ENCODE measurements around the gene PTPRR. TPM values are rescaled to one million over a fixed set of nuclear protein-coding genes. Genes with fewer than 3 reads are reported as not detected.

PTPRR gene
- total and polyA plus RNA-seq, 2 of the 13 experiments (the other 11 are each of a cell fraction or from before 2014, with no cell fraction given) = not detected

GRCh38 chr12:70815971-70816391 is 104.6 kb downstream of the PTPRR start (continued):
- TF ChIP-seq ZNF160 (CRISPR knock-in tag; IDR thresholded peaks at IDR 0.05) = no peak
- TF ChIP-seq HNRNPL (IDR thresholded peaks at IDR 0.05; ENCODE audit: low read depth, low read length) = no peak
- no peak for TF ChIP-seq NFKBIZ (CRISPR knock-in tag; IDR thresholded peaks at IDR 0.05)
- no peak for TF ChIP-seq HDAC6 (IDR thresholded peaks at IDR 0.05; ENCODE audit: low read depth, low read length)
- no peak for TF ChIP-seq SMARCE1 (IDR thresholded peaks at IDR 0.05; ENCODE audit: borderline replicate concordance)
- no peak for TF ChIP-seq WIZ (CRISPR knock-in tag; IDR thresholded peaks at IDR 0.05)

- CTCF ChIA-PET (ENCODE audit: low intra/inter-chr PET ratio, low total read pairs) = no interaction called here
- no peak for FAIRE-seq
- TF ChIP-seq KDM2A (CRISPR knock-in tag; IDR thresholded peaks at IDR 0.05; ENCODE audit: borderline replicate concordance, low read depth) = no peak
- Histone ChIP-seq H3K9ac (ENCODE audit: insufficient read depth, low read depth, low read length) (no peak overlapping the region), H3K27ac (ENCODE audit: extremely low read length, insufficient read depth, low read length) (no peak overlapping the region), H3K4me3 (replicated peaks in 1 of 3; ENCODE audit: insufficient read depth in 1 of 3, low read depth in 2 of 3, low read length in 3 of 3) (no peak overlapping the region), H3K9me3 (ENCODE audit: low read length) (no peaks in the 10 kb centered on the region), H3K79me2 (ENCODE audit: insufficient read depth, low read length) (no peaks in the 10 kb centered on the region), H3K4me1 (ENCODE audit: insufficient read depth, low read length) (no peaks in the 10 kb centered on the region), H3K27me3 (ENCODE audit: control insufficient read depth in 1 of 2, insufficient read depth in 2 of 2, low read length in 2 of 2) (no peaks in the 10 kb centered on the region; a peak in 1 of 5 replicates), H4K20me1 (ENCODE audit: insufficient read depth, low read length) (no peaks in the 10 kb centered on the region), H3K36me3 (replicated peaks in 1 of 2; ENCODE audit: control insufficient read depth in 1 of 2, insufficient read depth in 2 of 2, low read length in 2 of 2) (no peaks in the 10 kb centered on the region), H3K4me2 (ENCODE audit: low read depth, low read length) (no peak overlapping the region), H2AFZ (ENCODE audit: low read length) (no peak overlapping the region)
- no TSS peak for BruUV-seq (replicated peaks)
- ATAC-seq = no peak
- DNase-seq (ENCODE audit: low spot score) = no peak
- in situ Hi-C loops (cut with HindIII; ENCODE audit: extremely low pct_ligation_motif_present, low pct_unique_long_range_greater_than_20kb) (no loop called here), intact Hi-C loops (cut with micrococcal nuclease; ENCODE audit: unreplicated experiment) (no loop called here)
- 13% methylated on average over 2 of the region's 2 CpGs for WGBS (ENCODE audit: low lambda C conversion rate)
- POLR2A ChIA-PET = no interaction called here
Observed at GRCh38 chr12:70815056-70815455, 105.5 kb downstream of the PTPRR start.

- H3K4me3 ChIP-seq (replicated peaks in 1 of 3; ENCODE audit: insufficient read depth in 1 of 3, low read depth in 2 of 3, low read length in 3 of 3) = no peak overlapping the region
- H3K9me3 ChIP-seq (ENCODE audit: low read length) = no peaks in the 10 kb centered on the region
- CTCF ChIA-PET (ENCODE audit: low intra/inter-chr PET ratio, low total read pairs) = no interaction called here
- H4K20me1 ChIP-seq (ENCODE audit: insufficient read depth, low read length) = no peaks in the 10 kb centered on the region
- POLR2A ChIA-PET = no interaction called here
- no peak overlapping the region for H2AFZ ChIP-seq (ENCODE audit: low read length)
- 20% methylated on average over 4 of the region's 4 CpGs for WGBS (ENCODE audit: low lambda C conversion rate)
- no peak overlapping the region for H3K27ac ChIP-seq (ENCODE audit: extremely low read length, insufficient read depth, low read length)
- no peak overlapping the region for H3K9ac ChIP-seq (ENCODE audit: insufficient read depth, low read depth, low read length)
- H3K36me3 ChIP-seq (replicated peaks in 1 of 2; ENCODE audit: control insufficient read depth in 1 of 2, insufficient read depth in 2 of 2, low read length in 2 of 2) = no peaks in the 10 kb centered on the region
- intact Hi-C loops (cut with micrococcal nuclease; ENCODE audit: unreplicated experiment) (no loop called here), in situ Hi-C loops (cut with HindIII; ENCODE audit: extremely low pct_ligation_motif_present, low pct_unique_long_range_greater_than_20kb) (no loop called here)
- BruUV-seq (replicated peaks) = no TSS peak
- H3K4me2 ChIP-seq (ENCODE audit: low read depth, low read length) = no peak overlapping the region
- DNase-seq (ENCODE audit: low spot score) = no peak
- no peaks in the 10 kb centered on the region for H3K79me2 ChIP-seq (ENCODE audit: insufficient read depth, low read length)
- FAIRE-seq = no peak
- ATAC-seq = no peak
- H3K27me3 ChIP-seq (ENCODE audit: control insufficient read depth in 1 of 2, insufficient read depth in 2 of 2, low read length in 2 of 2) = no peaks in the 10 kb centered on the region; a peak in 1 of 5 replicates
- no peaks in the 10 kb centered on the region for H3K4me1 ChIP-seq (ENCODE audit: insufficient read depth, low read length)
- TF ChIP-seq HNRNPK (IDR thresholded peaks at IDR 0.05; ENCODE audit: low read depth, low read length, poor library complexity, severe bottlenecking) (no peak), HINFP (CRISPR knock-in tag; IDR thresholded peaks at IDR 0.05; ENCODE audit: low read depth) (no peak), AKAP8 (CRISPR knock-in tag; IDR thresholded peaks at IDR 0.05) (no peak), CCAR2 (optimal IDR thresholded peaks at IDR 0.05; ENCODE audit: low read depth, low read length) (no peak), ZNF878 (CRISPR knock-in tag; IDR thresholded peaks at IDR 0.05) (no peak), ZNF33A (CRISPR knock-in tag; IDR thresholded peaks at IDR 0.05; ENCODE audit: borderline replicate concordance) (no peak), REL (CRISPR knock-in tag; conservative IDR thresholded peaks at IDR 0.05) (no peak), ZBTB44 (CRISPR knock-in tag; IDR thresholded peaks at IDR 0.05) (no peak)
Observed at GRCh38 chr12:70813559-70813958, 107.0 kb downstream of the PTPRR start.

All from HepG2 (cell line).